ENCODE results near the gene OR1M1.

DNA sequence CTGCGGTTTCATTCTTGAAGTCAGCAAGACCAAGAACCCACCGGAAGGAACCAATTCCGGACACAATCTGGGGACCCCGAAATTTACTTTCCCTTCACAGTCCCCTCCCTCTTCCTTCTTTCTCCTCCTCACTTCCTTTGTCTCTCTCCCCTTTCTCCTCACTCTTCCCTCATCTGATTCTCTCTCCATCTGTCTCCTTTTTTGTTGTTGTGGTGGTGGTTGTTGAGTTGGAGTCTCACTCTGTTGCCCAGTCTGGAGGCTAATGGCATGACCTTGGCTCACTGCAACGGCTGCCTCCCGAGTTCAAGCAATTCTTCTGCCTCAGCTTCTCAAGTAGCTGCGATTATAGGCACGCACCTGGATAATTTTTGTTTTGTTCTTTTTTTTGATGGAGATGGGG is 32.7 kb upstream of the OR1M1 start:
- TF ChIP-seq, protein P1, sequence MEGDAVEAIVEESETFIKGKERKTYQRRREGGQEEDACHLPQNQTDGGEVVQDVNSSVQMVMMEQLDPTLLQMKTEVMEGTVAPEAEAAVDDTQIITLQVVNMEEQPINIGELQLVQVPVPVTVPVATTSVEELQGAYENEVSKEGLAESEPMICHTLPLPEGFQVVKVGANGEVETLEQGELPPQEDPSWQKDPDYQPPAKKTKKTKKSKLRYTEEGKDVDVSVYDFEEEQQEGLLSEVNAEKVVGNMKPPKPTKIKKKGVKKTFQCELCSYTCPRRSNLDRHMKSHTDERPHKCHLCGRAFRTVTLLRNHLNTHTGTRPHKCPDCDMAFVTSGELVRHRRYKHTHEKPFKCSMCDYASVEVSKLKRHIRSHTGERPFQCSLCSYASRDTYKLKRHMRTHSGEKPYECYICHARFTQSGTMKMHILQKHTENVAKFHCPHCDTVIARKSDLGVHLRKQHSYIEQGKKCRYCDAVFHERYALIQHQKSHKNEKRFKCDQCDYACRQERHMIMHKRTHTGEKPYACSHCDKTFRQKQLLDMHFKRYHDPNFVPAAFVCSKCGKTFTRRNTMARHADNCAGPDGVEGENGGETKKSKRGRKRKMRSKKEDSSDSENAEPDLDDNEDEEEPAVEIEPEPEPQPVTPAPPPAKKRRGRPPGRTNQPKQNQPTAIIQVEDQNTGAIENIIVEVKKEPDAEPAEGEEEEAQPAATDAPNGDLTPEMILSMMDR (IDR thresholded peaks at IDR 0.05), result no peak
- TF ChIP-seq EZH2 (IDR thresholded peaks at IDR 0.05), result no peak

Data from neural progenitor cell (in vitro differentiated cells).